T47D (cell line): Measurements from ENCODE around the gene LYG1.
A peak's percentile ranks its signal among the peaks of the same experiment; 100 is the strongest.
"Not testable (repeated sequence)": the region's sequence is repeated elsewhere in the genome, so short reads cannot be mapped to it uniquely, and the experiment has no call there.

Experiments used
- DNase-seq, 2 experiments: peaks; one replicate each; pipeline versions ENCODE4 v3.0.0 to v3.0.0-alpha.2; 2011 to 2012; ENCODE audit warnings: low read depth in 1 of 2, low spot score in 1 of 2
- JUND ChIP-seq: IDR thresholded peaks from 2 replicates; pipeline ENCODE4 v1.6.1; 2012; ENCODE audit warnings: low read depth
- in situ Hi-C: cut with HindIII; loops from 2 replicates; pipeline ENCODE4 v1.10.0; 2016; ENCODE audit warnings: low sequenced_read_pairs, low pct_unique_long_range_greater_than_20kb

Gene LYG1

DNA sequence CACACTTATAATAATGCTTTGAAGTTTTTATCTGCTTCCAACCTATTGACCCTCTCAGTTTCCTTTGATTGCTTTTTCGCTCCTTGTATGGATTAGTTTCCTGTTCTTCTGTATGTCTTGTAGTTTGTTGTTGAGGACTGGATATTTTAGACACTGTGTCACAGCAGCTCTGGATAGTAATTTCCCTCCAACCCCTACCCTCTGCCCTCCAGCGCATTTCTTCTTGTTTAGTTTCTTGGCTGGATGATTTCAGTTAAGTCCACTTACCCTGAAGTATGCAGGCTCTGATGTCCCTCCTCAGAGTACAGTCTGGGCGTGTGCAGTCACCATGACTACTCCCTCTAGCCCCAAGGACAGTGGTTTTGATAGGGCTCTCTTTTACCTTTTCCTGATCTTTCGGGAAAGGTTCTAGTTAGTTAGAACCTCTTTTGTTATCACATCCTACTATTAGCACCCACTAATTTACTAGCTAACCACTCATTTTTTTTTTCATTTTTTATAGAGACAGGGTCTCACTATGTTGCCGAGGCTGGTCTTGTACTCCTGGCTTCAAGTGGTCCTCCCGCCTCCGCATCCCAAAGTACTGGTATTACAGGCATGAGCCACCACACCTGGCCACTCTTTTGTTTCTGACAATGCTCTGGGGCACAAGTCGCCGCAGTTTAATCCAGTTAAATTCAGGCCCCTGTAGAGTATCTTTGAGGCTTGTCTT lies 16.3 kb upstream of the LYG1 start:
- in situ Hi-C loops, result no loop called here
- DNase-seq, result no peak
- no peak for TF ChIP-seq JUND

GRCh38 chr2:99299580-99299979 lies 1.4 kb downstream of the LYG1 start:
- no peak for DNase-seq
- no peak for TF ChIP-seq JUND
- in situ Hi-C loops, result no loop called here

GRCh38 chr2:99297994-99298393 lies 3.0 kb downstream of the LYG1 start:
- in situ Hi-C loops, result no loop called here
- no peak for DNase-seq

GRCh38 chr2:99285526-99285925 lies 15.5 kb downstream of the LYG1 start:
- no peak for DNase-seq
- in situ Hi-C loops, result no loop called here
- TF ChIP-seq JUND, result no peak

More at GRCh38 chr2:99297994-99298393, 3.0 kb downstream of the LYG1 start:
- TF ChIP-seq JUND, result no peak

- no peak for DNase-seq
- in situ Hi-C loops, result no loop called here
- no peak for TF ChIP-seq JUND
Measured at GRCh38 chr2:99279969-99280695, 20.9 kb downstream of the LYG1 start.

GRCh38 chr2:99278793-99279291 lies 22.2 kb downstream of the LYG1 start:
- no peak for TF ChIP-seq JUND
- peak in 1 of 2 experiments; percentile 26 for DNase-seq
- in situ Hi-C loops, result no loop called here

DNA sequence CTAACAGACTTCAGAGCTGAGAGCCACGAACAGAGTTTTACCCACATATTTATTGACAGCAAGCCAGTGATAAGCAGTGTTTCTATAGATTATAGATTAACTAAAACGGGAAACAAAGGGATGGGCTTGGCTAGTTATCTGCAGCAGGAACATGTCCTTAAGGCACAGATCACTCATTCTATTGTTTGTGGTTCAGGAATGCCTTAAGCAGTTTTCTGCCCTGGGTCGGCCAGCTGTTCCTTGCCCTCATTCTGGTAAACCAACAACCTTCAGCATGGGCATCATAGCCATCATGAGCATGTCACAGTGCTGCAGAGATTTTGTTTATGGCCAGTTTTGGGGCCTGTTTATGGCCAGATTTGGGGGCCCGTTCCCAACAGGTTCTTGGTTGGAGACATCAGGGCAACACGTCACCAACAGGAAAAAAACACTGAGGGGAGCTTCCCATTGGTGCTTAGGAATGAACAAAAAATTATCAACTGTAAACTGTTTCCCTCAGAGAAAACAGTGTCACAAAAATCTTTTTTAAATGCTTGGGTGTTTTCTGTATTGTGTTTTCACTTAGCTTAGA lies 22.7 kb downstream of the LYG1 start:
- in situ Hi-C loops, DNase-seq: not testable (repeated sequence)

DNA sequence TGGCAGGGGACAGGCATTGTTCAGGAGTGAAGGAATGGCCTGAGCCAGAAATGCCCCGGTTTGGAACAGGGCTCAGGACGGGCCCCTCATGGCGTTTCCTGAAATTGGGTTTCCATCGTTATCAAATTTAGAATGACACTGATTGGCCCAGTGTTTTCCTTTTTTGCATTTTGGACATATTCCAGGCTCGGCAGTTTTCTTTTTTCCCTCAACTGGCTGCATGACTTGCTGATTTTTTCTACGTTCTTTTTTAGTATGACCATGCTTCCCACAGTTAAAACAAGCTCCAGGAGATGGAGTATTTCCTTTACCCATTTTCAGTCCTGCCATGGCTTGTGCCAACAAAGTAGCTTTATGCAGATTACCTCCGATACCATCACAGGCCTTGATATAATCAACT lies 25.1 kb downstream of the LYG1 start:
- in situ Hi-C loops, result no loop called here
- peak in 1 of 2 experiments; percentile 25 for DNase-seq
- no peak for TF ChIP-seq JUND

DNA sequence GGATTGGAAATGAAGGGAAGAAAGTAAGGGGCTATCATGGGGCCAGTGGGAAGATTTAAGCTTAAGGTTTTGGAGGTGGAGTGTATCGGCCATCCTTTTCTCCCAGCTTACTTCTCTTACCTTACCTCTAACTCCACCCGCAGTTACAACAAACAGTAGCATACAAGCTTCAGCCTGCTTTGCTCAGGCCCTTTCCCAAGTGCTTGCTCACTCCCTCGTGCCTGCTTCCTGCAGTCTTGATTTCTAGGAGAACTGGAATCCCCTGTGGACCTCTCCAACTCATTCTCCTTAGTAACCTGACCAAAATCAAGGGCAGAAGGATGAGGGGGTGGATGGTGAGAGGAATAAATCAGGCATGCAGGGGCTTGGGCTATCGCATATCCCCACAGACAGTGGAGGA lies 39.8 kb downstream of the LYG1 start:
- no peak for TF ChIP-seq JUND
- in situ Hi-C loops, result no loop called here
- DNase-seq, result no peak

DNA sequence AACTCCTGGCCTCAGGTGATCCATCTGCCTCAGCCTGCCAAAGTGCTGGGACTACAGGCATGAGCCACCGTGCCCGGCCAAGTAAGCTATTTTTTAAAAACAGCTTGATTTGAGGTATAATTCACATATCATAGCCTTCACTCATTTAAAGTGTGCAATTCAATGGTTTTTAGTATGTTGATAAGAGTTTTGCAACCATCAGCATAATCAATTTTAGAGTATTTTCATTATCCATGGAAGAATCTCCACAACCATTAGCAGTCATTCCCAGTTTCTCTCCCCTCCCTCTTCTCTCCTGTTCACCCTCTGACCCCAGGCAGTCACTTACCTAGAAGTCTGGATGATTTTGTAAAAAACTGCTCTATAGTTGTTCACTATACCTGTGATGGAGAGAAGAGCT lies 40.8 kb downstream of the LYG1 start:
- DNase-seq, result no peak
- in situ Hi-C loops, result no loop called here
- TF ChIP-seq JUND, result no peak

DNA sequence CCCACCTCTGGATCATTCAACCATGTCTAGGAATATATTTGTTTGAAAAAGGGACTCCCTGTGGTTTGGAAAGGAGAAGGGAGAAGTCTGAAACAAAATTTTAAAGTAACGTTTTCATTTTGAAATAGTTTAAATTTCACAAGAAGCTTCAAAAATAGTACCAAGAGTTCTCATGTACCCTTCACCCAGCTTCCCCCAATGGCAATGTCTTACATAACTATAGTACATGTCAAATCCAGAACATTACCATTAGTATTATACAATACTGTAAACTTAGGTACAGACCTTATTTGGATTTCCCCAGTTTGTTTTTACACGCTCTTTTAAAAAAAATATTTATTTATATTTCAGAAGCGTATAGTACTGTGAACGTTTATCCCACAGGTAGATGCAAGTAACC lies 41.5 kb downstream of the LYG1 start:
- DNase-seq, result no peak
- no peak for TF ChIP-seq JUND
- in situ Hi-C loops, result no loop called here

DNA sequence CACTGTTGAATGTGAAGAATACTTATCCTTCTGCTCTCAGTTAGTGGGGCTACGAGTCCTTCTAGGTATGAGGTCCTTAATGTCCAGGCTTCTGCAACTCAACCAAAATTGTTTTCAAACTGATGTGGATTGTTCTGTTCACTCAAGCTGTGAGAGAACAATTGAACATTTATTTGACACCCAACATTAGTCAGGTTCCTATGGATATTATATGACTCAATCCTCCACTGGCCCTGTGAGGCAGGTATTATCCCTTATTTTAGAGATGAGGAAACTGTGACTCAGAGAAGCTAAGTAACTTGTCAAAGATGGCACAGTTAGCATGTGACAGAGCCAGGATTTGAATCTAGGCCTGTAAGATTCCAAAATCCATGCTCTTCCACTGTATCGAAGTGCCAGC lies 44.3 kb downstream of the LYG1 start:
- in situ Hi-C loops, result no loop called here
- DNase-seq, result no peak
- TF ChIP-seq JUND, result no peak

DNA sequence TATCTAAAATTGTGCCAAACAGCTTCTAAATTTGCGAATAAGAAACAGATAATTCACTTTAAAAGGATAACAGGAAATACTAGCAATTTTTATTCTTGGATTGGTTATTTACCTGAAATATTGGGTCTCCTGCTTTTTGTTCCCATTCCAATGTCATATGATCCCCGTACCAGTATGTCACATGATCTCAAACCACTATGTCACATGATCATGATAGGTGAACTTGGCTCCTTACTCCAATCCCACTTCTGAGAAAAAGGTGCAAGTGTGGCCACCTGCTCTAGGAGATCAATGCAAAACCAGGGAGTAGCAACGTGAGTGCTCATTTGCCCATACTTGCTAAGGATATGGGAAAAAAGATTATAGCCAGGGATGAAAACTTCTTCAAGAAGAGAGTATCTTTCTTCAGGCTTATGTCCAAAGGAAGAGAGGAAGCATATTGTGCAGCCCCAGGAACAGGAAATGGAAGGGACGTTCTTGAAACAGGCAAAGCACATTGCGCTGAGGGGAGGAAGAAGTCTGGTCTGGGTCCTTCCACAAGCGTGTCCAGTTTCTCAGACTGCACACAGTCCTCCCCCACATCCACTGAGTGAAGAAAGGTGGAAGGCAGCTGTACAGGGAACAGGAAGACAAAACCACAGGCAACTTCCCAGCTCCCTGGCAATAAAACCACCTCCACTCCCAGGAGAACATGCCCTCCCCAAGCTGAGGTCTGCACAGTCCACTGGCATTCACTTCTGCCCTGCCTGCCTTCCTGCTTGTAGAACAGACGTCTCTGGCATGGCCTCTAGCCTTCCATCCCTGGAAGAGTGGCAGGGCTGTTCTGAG lies 45.3 kb downstream of the LYG1 start, which contains the start of gene LYG2:
TSS of gene LYG2 (minus strand) at position 176 of the 828 bp plus-strand sequence. CDS start 1,406 bp downstream, outside the sequence.
- in situ Hi-C loops, result no loop called here
- no peak for DNase-seq
- no peak for TF ChIP-seq JUND
